ENCODE results near the gene COPB2.

The COPB2 gene

DNA sequence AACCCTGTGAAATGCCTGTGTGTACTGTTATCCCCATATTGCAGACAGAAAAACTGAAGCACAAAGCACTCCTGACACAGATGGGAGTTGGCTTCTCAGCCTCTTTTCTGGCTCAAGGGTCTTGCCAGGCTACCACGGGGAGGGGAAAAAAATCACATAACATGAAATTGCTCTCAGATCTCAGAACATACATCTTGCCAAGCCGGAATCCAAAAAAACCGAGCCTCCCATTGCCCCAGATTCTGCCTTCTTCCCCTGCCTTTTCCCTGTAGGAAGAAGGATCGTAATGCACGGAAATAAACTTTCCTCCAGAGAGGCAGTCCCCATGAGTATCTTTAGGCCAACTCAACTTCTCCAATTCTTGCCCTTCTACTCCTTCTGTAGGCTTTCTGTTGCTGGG is 62.2 kb downstream of the COPB2 start:
- no peak overlapping the region for H3K4me3 Mint-ChIP-seq
- DNase-seq (no peak), ATAC-seq (no peak)
- no peaks in the 10 kb centered on the region for H3K36me3 Mint-ChIP-seq (ENCODE audit: low read depth)
- H3K27me3 Mint-ChIP-seq: peaks cover 12% of the 10 kb centered on the region
- H3K27ac Mint-ChIP-seq: no peak overlapping the region
- peaks cover 17% of the 10 kb centered on the region for H3K4me1 Mint-ChIP-seq
- no peaks in the 10 kb centered on the region for H3K9me3 Mint-ChIP-seq

- Mint-ChIP-seq H3K27ac (no peak overlapping the region), H3K4me1 (peaks cover 17% of the 10 kb centered on the region), H3K36me3 (ENCODE audit: low read depth) (no peaks in the 10 kb centered on the region), H3K9me3 (no peaks in the 10 kb centered on the region), H3K4me3 (no peak overlapping the region), H3K27me3 (peaks cover 9% of the 10 kb centered on the region)
- DNase-seq (no peak), ATAC-seq (no peak)
These were observed 62.7 kb downstream of the COPB2 start for GRCh38 chr3:139326707-139327106.

DNA sequence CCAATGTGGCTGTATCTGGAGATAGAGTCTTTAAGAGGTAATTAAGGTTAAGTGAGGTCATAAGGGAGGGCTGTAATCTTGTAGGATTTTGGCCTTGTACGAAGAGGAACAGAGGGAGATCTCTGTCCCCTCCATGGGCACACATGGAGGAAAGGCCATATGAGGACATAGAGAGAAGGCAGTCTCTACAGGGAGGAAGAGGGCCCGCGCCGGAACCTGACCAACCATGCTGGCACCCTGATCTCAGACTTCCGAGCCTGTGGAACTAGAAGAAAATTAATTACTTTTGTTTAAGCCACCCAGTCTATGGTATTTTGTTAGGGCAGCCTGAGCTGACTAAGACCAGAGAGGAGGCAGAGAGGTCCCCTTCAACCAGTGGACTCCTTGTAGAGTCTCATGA is 63.3 kb downstream of the COPB2 start:
- H3K27me3 Mint-ChIP-seq: peaks cover 7% of the 10 kb centered on the region
- H3K36me3 Mint-ChIP-seq (ENCODE audit: low read depth): no peaks in the 10 kb centered on the region
- H3K9me3 Mint-ChIP-seq: no peaks in the 10 kb centered on the region
- DNase-seq: no peak
- ATAC-seq: no peak
- H3K4me3 Mint-ChIP-seq: no peak overlapping the region
- no peak overlapping the region for H3K27ac Mint-ChIP-seq
- peaks cover 17% of the 10 kb centered on the region for H3K4me1 Mint-ChIP-seq

GRCh38 chr3:139325551-139325950 is 63.9 kb downstream of the COPB2 start:
- no peaks in the 10 kb centered on the region for H3K9me3 Mint-ChIP-seq
- H3K27ac Mint-ChIP-seq: no peak overlapping the region
- ATAC-seq (no peak), DNase-seq (no peak)
- no peak overlapping the region for H3K4me3 Mint-ChIP-seq
- H3K27me3 Mint-ChIP-seq: peaks cover 7% of the 10 kb centered on the region
- peaks cover 17% of the 10 kb centered on the region for H3K4me1 Mint-ChIP-seq
- H3K36me3 Mint-ChIP-seq (ENCODE audit: low read depth): no peaks in the 10 kb centered on the region

DNA sequence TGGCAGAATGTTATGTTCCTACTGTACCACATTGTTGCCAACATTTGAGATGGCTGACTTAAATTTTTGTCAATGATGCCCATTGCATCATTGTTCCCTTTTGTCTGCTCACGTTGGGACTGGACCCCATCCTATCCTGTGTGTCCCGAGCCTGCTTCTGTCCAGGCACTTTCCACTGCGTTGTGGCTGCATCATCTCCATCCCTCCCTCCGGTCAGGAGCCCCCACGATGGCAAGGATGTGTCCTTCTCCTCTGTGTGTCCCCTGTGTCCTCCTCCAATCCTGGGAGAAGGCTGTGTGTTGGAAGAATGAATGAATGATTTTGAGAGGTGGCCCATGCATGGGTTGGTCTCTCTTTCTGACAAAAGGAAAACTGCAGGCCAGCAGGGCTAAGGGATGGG is 65.0 kb downstream of the COPB2 start:
- no peaks in the 10 kb centered on the region for H3K36me3 Mint-ChIP-seq (ENCODE audit: low read depth)
- H3K4me3 Mint-ChIP-seq: no peak overlapping the region
- H3K4me1 Mint-ChIP-seq: peaks cover 15% of the 10 kb centered on the region
- no peak overlapping the region for H3K27ac Mint-ChIP-seq
- ATAC-seq (no peak), DNase-seq (no peak)
- no peaks in the 10 kb centered on the region for H3K9me3 Mint-ChIP-seq
- H3K27me3 Mint-ChIP-seq: peaks cover 1% of the 10 kb centered on the region

DNA sequence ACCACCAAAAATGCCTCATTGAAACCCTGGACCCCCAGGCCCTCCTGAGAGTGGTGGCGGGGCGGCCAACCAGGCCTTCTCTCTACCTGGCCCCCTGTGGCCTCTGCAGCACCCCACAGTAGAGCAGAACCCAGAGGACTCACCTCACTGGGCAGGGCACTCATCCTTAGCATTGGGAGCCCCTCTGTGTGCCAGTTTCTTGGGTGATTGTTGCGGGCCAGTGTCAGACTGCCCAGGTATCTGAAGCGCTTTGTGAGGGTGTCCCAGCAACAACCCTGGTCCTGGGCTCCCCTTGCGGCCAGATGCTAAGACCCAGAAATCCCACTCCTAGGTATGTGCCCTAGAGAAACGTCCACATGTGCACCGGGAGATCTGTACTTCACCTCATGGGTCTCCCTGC is 66.3 kb downstream of the COPB2 start:
- no peaks in the 10 kb centered on the region for H3K9me3 Mint-ChIP-seq
- H3K4me3 Mint-ChIP-seq: no peak overlapping the region
- H3K36me3 Mint-ChIP-seq (ENCODE audit: low read depth): no peaks in the 10 kb centered on the region
- no peaks in the 10 kb centered on the region for H3K27me3 Mint-ChIP-seq
- DNase-seq (no peak), ATAC-seq (no peak)
- no peak overlapping the region for H3K27ac Mint-ChIP-seq
- H3K4me1 Mint-ChIP-seq: peaks cover 4% of the 10 kb centered on the region

DNA sequence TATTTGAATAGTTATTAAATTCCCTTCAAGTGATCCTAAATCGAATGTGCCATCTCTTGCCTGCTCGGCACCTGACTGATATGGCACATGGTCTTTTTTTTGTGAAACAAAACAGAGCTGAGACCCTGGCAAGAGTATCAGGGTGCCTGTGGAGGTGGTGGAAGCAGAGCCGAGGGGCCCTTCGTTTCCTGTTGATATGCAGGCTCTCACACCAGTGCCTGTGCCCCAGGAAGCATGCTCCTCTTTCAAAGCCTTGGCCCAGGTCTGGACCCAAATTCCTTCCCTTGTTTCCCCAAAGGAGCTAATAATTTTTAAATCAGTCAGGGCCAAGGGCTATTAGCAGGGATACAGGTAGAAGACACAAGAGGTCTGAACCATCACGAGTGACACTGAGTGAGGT is 67.1 kb downstream of the COPB2 start:
- Mint-ChIP-seq H3K27ac (no peak overlapping the region), H3K27me3 (peaks cover 2% of the 10 kb centered on the region), H3K36me3 (ENCODE audit: low read depth) (no peaks in the 10 kb centered on the region), H3K4me1 (no peaks in the 10 kb centered on the region), H3K4me3 (no peak overlapping the region), H3K9me3 (no peaks in the 10 kb centered on the region)
- ATAC-seq: no peak
- no peak for DNase-seq

DNA sequence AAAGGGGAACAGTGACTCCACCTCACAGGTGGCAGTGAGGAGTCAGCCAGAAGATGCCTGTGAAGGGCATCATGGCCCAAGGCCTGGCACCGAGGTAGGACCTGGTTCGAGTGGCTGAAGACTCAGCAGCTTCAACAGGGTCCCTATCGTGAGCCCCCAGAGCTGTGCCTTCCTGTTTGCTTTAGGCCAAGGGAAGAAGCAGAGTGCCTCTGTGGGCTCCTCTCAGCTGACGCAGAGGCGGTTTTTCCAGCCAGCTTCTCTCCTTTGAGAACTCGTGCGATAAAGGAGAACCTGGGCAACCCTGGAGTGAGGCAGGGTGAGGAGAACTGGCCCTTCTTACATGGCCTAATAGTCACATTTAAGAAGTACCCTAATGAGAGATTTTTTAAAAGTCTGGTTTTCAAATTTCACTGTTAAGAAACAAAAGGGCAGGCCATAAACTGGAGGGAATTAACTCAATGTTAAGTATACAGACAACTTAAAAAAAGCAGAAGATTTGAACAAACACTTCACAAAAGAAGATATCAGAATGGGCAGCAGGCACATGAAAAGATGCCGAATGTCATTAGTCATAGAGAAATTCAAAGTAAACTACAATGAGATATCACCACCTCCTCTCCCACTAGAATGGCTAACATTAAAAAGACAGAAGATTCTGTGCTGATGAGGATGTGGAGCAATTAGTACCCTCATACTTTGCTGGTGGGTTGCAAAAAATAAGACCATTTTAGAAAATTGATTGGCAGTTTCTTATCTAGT is 68.7 kb downstream of the COPB2 start:
- DNase-seq: no peak
- Mint-ChIP-seq H3K27ac (no peak overlapping the region), H3K36me3 (ENCODE audit: low read depth) (no peaks in the 10 kb centered on the region), H3K4me1 (no peaks in the 10 kb centered on the region), H3K4me3 (no peak overlapping the region), H3K9me3 (no peaks in the 10 kb centered on the region), H3K27me3 (peaks cover 4% of the 10 kb centered on the region)
- no peak for ATAC-seq

GRCh38 chr3:139319428-139320402 is 69.7 kb downstream of the COPB2 start:
- no peak overlapping the region for H3K4me3 Mint-ChIP-seq
- H3K4me1 Mint-ChIP-seq: no peaks in the 10 kb centered on the region
- H3K9me3 Mint-ChIP-seq: no peaks in the 10 kb centered on the region
- peaks cover 10% of the 10 kb centered on the region for H3K27me3 Mint-ChIP-seq
- H3K36me3 Mint-ChIP-seq (ENCODE audit: low read depth): no peaks in the 10 kb centered on the region
- no peak overlapping the region for H3K27ac Mint-ChIP-seq
- ATAC-seq (no peak), DNase-seq (no peak)

GRCh38 chr3:139318826-139319225 is 70.6 kb downstream of the COPB2 start:
- Mint-ChIP-seq H3K4me3 (no peak overlapping the region), H3K27ac (no peak overlapping the region), H3K9me3 (no peaks in the 10 kb centered on the region), H3K36me3 (ENCODE audit: low read depth) (no peaks in the 10 kb centered on the region), H3K27me3 (peaks cover 15% of the 10 kb centered on the region), H3K4me1 (no peaks in the 10 kb centered on the region)
- ATAC-seq: no peak
- no peak for DNase-seq

- DNase-seq (no peak), ATAC-seq (no peak)
- Mint-ChIP-seq H3K27ac (no peak overlapping the region), H3K4me1 (no peaks in the 10 kb centered on the region), H3K27me3 (peaks cover 15% of the 10 kb centered on the region), H3K4me3 (no peak overlapping the region), H3K36me3 (ENCODE audit: low read depth) (no peaks in the 10 kb centered on the region), H3K9me3 (no peaks in the 10 kb centered on the region)
These were observed 71.0 kb downstream of the COPB2 start for GRCh38 chr3:139318431-139318816.

GRCh38 chr3:139317660-139318430 is 71.6 kb downstream of the COPB2 start:
- H3K4me3 Mint-ChIP-seq: no peak overlapping the region
- H3K4me1 Mint-ChIP-seq: no peaks in the 10 kb centered on the region
- H3K9me3 Mint-ChIP-seq: no peaks in the 10 kb centered on the region
- no peak overlapping the region for H3K27ac Mint-ChIP-seq
- peaks cover 16% of the 10 kb centered on the region for H3K27me3 Mint-ChIP-seq
- H3K36me3 Mint-ChIP-seq (ENCODE audit: low read depth): no peaks in the 10 kb centered on the region
- ATAC-seq (no peak), DNase-seq (no peak)

- Mint-ChIP-seq H3K9me3 (no peaks in the 10 kb centered on the region), H3K27me3 (peaks cover 16% of the 10 kb centered on the region), H3K36me3 (ENCODE audit: low read depth) (no peaks in the 10 kb centered on the region), H3K4me3 (no peak overlapping the region), H3K27ac (no peak overlapping the region), H3K4me1 (no peaks in the 10 kb centered on the region)
- ATAC-seq (no peak), DNase-seq (no peak)
These were observed 72.2 kb downstream of the COPB2 start for GRCh38 chr3:139317215-139317614.

GRCh38 chr3:139313921-139314320 is 75.5 kb downstream of the COPB2 start:
- H3K27me3 Mint-ChIP-seq: peaks cover 16% of the 10 kb centered on the region
- H3K27ac Mint-ChIP-seq: no peak overlapping the region
- H3K9me3 Mint-ChIP-seq: no peaks in the 10 kb centered on the region
- H3K4me1 Mint-ChIP-seq: no peaks in the 10 kb centered on the region
- no peaks in the 10 kb centered on the region for H3K36me3 Mint-ChIP-seq (ENCODE audit: low read depth)
- no peak overlapping the region for H3K4me3 Mint-ChIP-seq
- ATAC-seq (no peak), DNase-seq (no peak)

Data from activated naive CD8-positive, alpha-beta T cell treated with anti-CD3 and anti-CD28 coated beads, Interleukin-2, amount 50 U/mL, for 24 hours (primary cell).